BJ (cell line): ENCODE measurements around the gene FAIM2. TPM values are rescaled to one million over a fixed set of nuclear protein-coding genes. Genes with fewer than 3 reads are reported as not detected.

Experiments
- CTCF ChIA-PET: fragments of 350-600 bp; formaldehyde crosslinking; extraction: SDS; loops from one replicate; lab custom pipeline; 2021; ENCODE audit warnings: antibody characterized with exemption, inconsistent platforms; lab: Yijun Ruan, JAX
- POLR2A ChIA-PET: fragments of 300-600 bp; sonication (Branson Sonifier 250); formaldehyde crosslinking; extraction: SDS; loops from one replicate; lab custom pipeline; 2021; ENCODE audit warnings: antibody characterized with exemption; lab: Charles Lee
- DNase-seq: peaks from one replicate; pipeline ENCODE4 v3.0.0-alpha.2; 2011; ENCODE audit warnings: low read depth
- H3K27me3 ChIP-seq: 2 replicates; pipeline ENCODE4 v1.6.0; 2011; ENCODE audit warnings: low read length; ENCODE audit not compliant: control insufficient read depth, insufficient read depth
- H3K36me3 ChIP-seq: 2 replicates; pipeline ENCODE4 v1.5.1; 2011; ENCODE audit warnings: low read length; ENCODE audit not compliant: control insufficient read depth, insufficient read depth
- H3K4me3 ChIP-seq: 2 replicates; pipeline ENCODE4 v1.5.1; 2011; ENCODE audit warnings: low read depth, mild to moderate bottlenecking, control low read depth, low read length
- CTCF ChIP-seq: IDR thresholded peaks from 2 replicates; pipeline ENCODE4 v1.5.1; 2011; ENCODE audit warnings: low read depth, mild to moderate bottlenecking, control low read depth, inconsistent platforms, low read length, moderate library complexity; ENCODE audit not compliant: insufficient read depth
- polyA plus RNA-seq: library from polyadenylated mRNA; depleted of rRNA; stranded (reverse); fragments of >200 nt; gene quantifications from 2 replicates; pipeline ENCODE4 v1.2.3, GENCODE V29; 2011

FAIM2 gene
- polyA plus RNA-seq, 1 experiment, result 3.6 TPM

GRCh38 chr12:49916129-49916919 is 12.6 kb upstream of the FAIM2 start:
- H3K27me3 ChIP-seq, result no peaks in the 10 kb centered on the region; the same call in 1 of the 2 replicates
- H3K36me3 ChIP-seq, result no peaks in the 10 kb centered on the region
- POLR2A ChIA-PET, result no interaction called here
- DNase-seq, result no peak
- no peak for TF ChIP-seq CTCF
- no peak overlapping the region for H3K4me3 ChIP-seq
- CTCF ChIA-PET, result interaction anchor here (0.6 to 2.7 kb wide), 4 partner anchors 29 to 526 kb away, joined by 3 to 10 read pairs (median 3); no protein-coding TSS in a partner anchor

- ChIA-PET CTCF (interaction anchor here (1.0 to 3.2 kb wide), 6 partner anchors 8 to 72 kb away, joined by 3 to 11 read pairs (median 3); no protein-coding TSS in a partner anchor), POLR2A (no interaction called here)
- DNase-seq, result no peak
- TF ChIP-seq CTCF, result no peak
- Histone ChIP-seq H3K4me3 (no peak overlapping the region), H3K36me3 (no peaks in the 10 kb centered on the region), H3K27me3 (no peaks in the 10 kb centered on the region; the same call in 1 of the 2 replicates)
Observed at GRCh38 chr12:49912345-49913255, 8.9 kb upstream of the FAIM2 start.

- no peaks in the 10 kb centered on the region; the same call in 1 of the 2 replicates for H3K27me3 ChIP-seq
- no peak for TF ChIP-seq CTCF
- POLR2A ChIA-PET, result no interaction called here
- H3K36me3 ChIP-seq, result no peaks in the 10 kb centered on the region
- no peak for DNase-seq
- H3K4me3 ChIP-seq, result no peak overlapping the region
- CTCF ChIA-PET, result interaction anchor here (2.0 kb wide), 1 partner anchor 35 kb away, joined by 4 read pairs; no protein-coding TSS in a partner anchor
Observed at GRCh38 chr12:49911213-49911605, 7.5 kb upstream of the FAIM2 start.

- no peaks in the 10 kb centered on the region; the same call in 1 of the 2 replicates for H3K27me3 ChIP-seq
- H3K4me3 ChIP-seq, result no peak overlapping the region
- DNase-seq, result no peak
- no peaks in the 10 kb centered on the region for H3K36me3 ChIP-seq
- ChIA-PET POLR2A (no interaction called here), CTCF (interaction anchor here (1.7 kb wide), 1 partner anchor 44 kb away, joined by 8 read pairs; no protein-coding TSS in a partner anchor)
- TF ChIP-seq CTCF, result no peak
Observed at GRCh38 chr12:49910331-49911212, 6.9 kb upstream of the FAIM2 start.
